Tibial nerve (tissue), 4 donors: ENCODE measurements around the gene TECPR2. TPM values are rescaled to one million over a fixed set of nuclear protein-coding genes. Genes with fewer than 3 reads are reported as not detected.
A peak's percentile ranks its signal among the peaks of the same experiment; 100 is the strongest.

ENCODE experiments used
- DNase-seq, 2 donors: peaks; one replicate each; pipeline ENCODE4 v3.0.0-alpha.2; 2019; ENCODE audit warnings: low spot score in 2 of 2
- H3K27ac ChIP-seq, 4 donors: fragments of 200-600 bp; sonication (generic) in 3 of 4; one replicate each; pipeline ENCODE4 v1.5.1; 2017 to 2019; ENCODE audit warnings: mild to moderate bottlenecking in 1 of 4
- H3K27me3 ChIP-seq, 2 donors: fragments of 200-600 bp; sonication (generic) in 1 of 2; one replicate each; pipeline versions ENCODE4 v1.5.1 to v1.6.0; 2017 to 2019
- H3K36me3 ChIP-seq, 3 donors: fragments of 200-600 bp; sonication (generic); one replicate each; pipeline ENCODE4 v1.5.1; 2018 to 2019
- H3K4me1 ChIP-seq, 4 donors: fragments of 200-600 bp; sonication (generic) in 3 of 4; one replicate each; pipeline ENCODE4 v1.5.1; 2017 to 2019
- H3K4me3 ChIP-seq, 4 donors: fragments of 200-600 bp; sonication (generic) in 3 of 4; one replicate each; pipeline ENCODE4 v1.5.1; 2017 to 2019; ENCODE audit warnings: mild to moderate bottlenecking in 1 of 4, moderate library complexity in 1 of 4
- H3K9me3 ChIP-seq, 4 donors: fragments of 200-600 bp; sonication (generic) in 3 of 4; one replicate each; pipeline ENCODE4 v1.5.1; 2017 to 2019
- CTCF ChIP-seq, 5 experiments: fragments of 200-600 bp in 3 of 5; fragments of 450-650 bp in 2 of 5; sonication (generic) in 3 of 5; IDR thresholded peaks; one replicate each; pipeline ENCODE4 v1.5.1; 2016 to 2019; ENCODE audit warnings: antibody characterized with exemption in 5 of 5, mild to moderate bottlenecking in 3 of 5, moderate library complexity in 2 of 5
- EP300 ChIP-seq, 2 donors: sonication (generic); formaldehyde crosslinking; IDR thresholded peaks; one replicate each; pipeline ENCODE4 v1.6.1; 2017; ENCODE audit warnings: antibody characterized with exemption in 2 of 2, mild to moderate bottlenecking in 1 of 2
- POLR2A ChIP-seq, 2 donors: fragments of 450-650 bp; IDR thresholded peaks; one replicate each; pipeline ENCODE4 v1.6.1; 2017; ENCODE audit warnings: antibody characterized with exemption in 2 of 2, mild to moderate bottlenecking in 2 of 2, moderate library complexity in 2 of 2
- WGBS, 2 donors: methylation state at CpG; one replicate each; pipeline ENCODE4 v1.1.5; 2018; 5-methylcytosine and 5-hydroxymethylcytosine counted together
- total RNA-seq, 4 donors: library from RNA; depleted of rRNA; stranded (reverse); fragments of >200 nt; gene quantifications; one replicate each; pipeline ENCODE4 v1.1.0, GENCODE V29; 2016

Gene TECPR2
- total RNA-seq, 4 donors from 2014 or later: 21.2 to 77.7 (median 32.8) TPM

- no peaks in the 10 kb centered on the region for H3K9me3 ChIP-seq
- H3K4me1 ChIP-seq: peaks cover 0 to 13% (median 0%) of the 10 kb centered on the region in 4 donors
- H3K4me3 ChIP-seq: no peak overlapping the region
- peaks cover 0 to 51% (median 10%) of the 10 kb centered on the region in 3 donors for H3K36me3 ChIP-seq
- peak overlapping the region; percentile 0 to 83 (median 58) for H3K27ac ChIP-seq
- peak in 1 of 2 donors; percentile 65 for DNase-seq
- no peak for TF ChIP-seq POLR2A (IDR thresholded peaks at IDR 0.05)
- no peak for TF ChIP-seq CTCF (IDR thresholded peaks at IDR 0.05)
- TF ChIP-seq EP300 (IDR thresholded peaks at IDR 0.05): peak; percentile 11 to 77
- no peaks in the 10 kb centered on the region for H3K27me3 ChIP-seq
- WGBS, 2 donors: 69 to 75% methylated on average over 12 of the region's 14 CpGs
Observed at GRCh38 chr14:102500158-102500662, 137.5 kb downstream of the TECPR2 start.

GRCh38 chr14:102500713-102501112 is 138.0 kb downstream of the TECPR2 start:
- TF ChIP-seq CTCF (IDR thresholded peaks at IDR 0.05) (no peak), POLR2A (IDR thresholded peaks at IDR 0.05) (no peak), EP300 (IDR thresholded peaks at IDR 0.05) (no peak)
- no peak overlapping the region for H3K4me3 ChIP-seq
- peak overlapping the region; percentile 0 to 83 (median 58) for H3K27ac ChIP-seq
- DNase-seq: no peak
- no peaks in the 10 kb centered on the region for H3K27me3 ChIP-seq
- H3K4me1 ChIP-seq: peaks cover 0 to 13% (median 0%) of the 10 kb centered on the region in 4 donors
- H3K36me3 ChIP-seq: peaks cover 0 to 51% (median 10%) of the 10 kb centered on the region in 3 donors
- 68 to 83% methylated on average over 3 of the region's 3 CpGs for WGBS, 2 donors
- no peaks in the 10 kb centered on the region for H3K9me3 ChIP-seq

GRCh38 chr14:102501751-102502315 is 139.1 kb downstream of the TECPR2 start:
- TF ChIP-seq CTCF (IDR thresholded peaks at IDR 0.05): no peak
- TF ChIP-seq EP300 (IDR thresholded peaks at IDR 0.05): no peak
- TF ChIP-seq POLR2A (IDR thresholded peaks at IDR 0.05): no peak
- Histone ChIP-seq H3K4me3 (no peak overlapping the region), H3K4me1 (peaks cover 0 to 13% (median 0%) of the 10 kb centered on the region in 4 donors), H3K36me3 (peaks cover 0 to 47% (median 10%) of the 10 kb centered on the region in 3 donors), H3K27me3 (no peaks in the 10 kb centered on the region), H3K27ac (peak overlapping the region in 1 of 4 donors; percentile 83), H3K9me3 (no peaks in the 10 kb centered on the region)
- DNase-seq: no peak
- WGBS, 2 donors: 82 to 83% methylated on average over 20 of the region's 20 CpGs

GRCh38 chr14:102502571-102502970 is 139.8 kb downstream of the TECPR2 start:
- Histone ChIP-seq H3K9me3 (no peaks in the 10 kb centered on the region), H3K36me3 (peaks cover 0 to 47% (median 10%) of the 10 kb centered on the region in 3 donors), H3K4me3 (no peak overlapping the region), H3K27ac (no peak overlapping the region), H3K27me3 (no peaks in the 10 kb centered on the region), H3K4me1 (peaks cover 0 to 13% (median 0%) of the 10 kb centered on the region in 4 donors)
- 88% methylated on average over 10 of the region's 10 CpGs for WGBS, 2 donors
- DNase-seq: no peak
- TF ChIP-seq CTCF (IDR thresholded peaks at IDR 0.05) (no peak), EP300 (IDR thresholded peaks at IDR 0.05) (no peak), POLR2A (IDR thresholded peaks at IDR 0.05) (no peak)

GRCh38 chr14:102503641-102504327 is 141.0 kb downstream of the TECPR2 start:
- H3K27ac ChIP-seq: no peak overlapping the region
- peaks cover 0 to 39% (median under 1%) of the 10 kb centered on the region in 3 donors for H3K36me3 ChIP-seq
- peaks cover 0 to 21% (median 0%) of the 10 kb centered on the region in 4 donors for H3K4me1 ChIP-seq
- no peak for DNase-seq
- H3K4me3 ChIP-seq: no peak overlapping the region
- H3K9me3 ChIP-seq: no peaks in the 10 kb centered on the region
- TF ChIP-seq EP300 (IDR thresholded peaks at IDR 0.05): no peak
- TF ChIP-seq CTCF (IDR thresholded peaks at IDR 0.05): no peak
- TF ChIP-seq POLR2A (IDR thresholded peaks at IDR 0.05): no peak
- 81 to 84% methylated on average over 10 to 11 of the region's 12 CpGs for WGBS, 2 donors
- no peaks in the 10 kb centered on the region for H3K27me3 ChIP-seq
